Esophagus muscularis mucosa (tissue), 4 donors: ENCODE results near the gene GATA1. TPM values are rescaled to one million over a fixed set of nuclear protein-coding genes. Genes with fewer than 3 reads are reported as not detected.

ENCODE experiments used
- DNase-seq: peaks from one replicate; pipeline ENCODE4 v3.0.0-alpha.2; 2017; ENCODE audit errors: extremely low spot score
- H3K27ac ChIP-seq, 4 donors: fragments of 200-600 bp; sonication (generic); replicated peaks in 1 of 4; 1 replicate in 3 of 4; 2 replicates in 1 of 4; pipeline ENCODE4 v1.5.1; 2016 to 2019; ENCODE audit warnings: mild to moderate bottlenecking in 1 of 4
- H3K27me3 ChIP-seq, 4 donors: fragments of 200-600 bp; sonication (generic); one replicate each; pipeline versions ENCODE4 v1.5.1 to v1.6.0; 2016 to 2019
- H3K36me3 ChIP-seq, 4 donors: fragments of 200-600 bp; sonication (generic); one replicate each; pipeline ENCODE4 v1.5.1; 2016 to 2019
- H3K4me1 ChIP-seq, 4 donors: fragments of 200-600 bp; sonication (generic); one replicate each; pipeline ENCODE4 v1.5.1; 2016 to 2019
- H3K4me3 ChIP-seq, 4 donors: fragments of 200-600 bp; sonication (generic); 1 replicate in 2 of 4; 2 replicates in 2 of 4; pipeline ENCODE4 v1.5.1; 2016 to 2019; ENCODE audit warnings: mild to moderate bottlenecking in 4 of 4, moderate library complexity in 1 of 4
- H3K9me3 ChIP-seq, 4 donors: fragments of 200-600 bp; sonication (generic); 1 replicate in 3 of 4; 2 replicates in 1 of 4; pipeline ENCODE4 v1.5.1; 2016 to 2019
- CTCF ChIP-seq, 3 experiments: fragments of 200-600 bp in 2 of 3; fragments of 450-650 bp in 1 of 3; sonication (generic) in 2 of 3; IDR thresholded peaks; one replicate each; pipeline ENCODE4 v1.5.1; 2017 to 2019; ENCODE audit warnings: antibody characterized with exemption in 3 of 3, mild to moderate bottlenecking in 2 of 3, moderate library complexity in 1 of 3
- EP300 ChIP-seq: sonication (generic); formaldehyde crosslinking; IDR thresholded peaks from one replicate; pipeline ENCODE4 v1.6.1; 2017; ENCODE audit warnings: antibody characterized with exemption
- POLR2A ChIP-seq: fragments of 450-650 bp; IDR thresholded peaks from one replicate; pipeline ENCODE4 v1.6.1; 2017; ENCODE audit warnings: antibody characterized with exemption, moderate library complexity, mild to moderate bottlenecking, low read depth
- POLR2AphosphoS5 ChIP-seq, 2 donors: sonication (generic); formaldehyde crosslinking; IDR thresholded peaks; one replicate each; pipeline ENCODE4 v1.6.1; 2017; ENCODE audit warnings: antibody characterized with exemption in 2 of 2
- WGBS: methylation state at CpG from one replicate; pipeline ENCODE4 v1.1.5; 2018; 5-methylcytosine and 5-hydroxymethylcytosine counted together
- intact Hi-C: fragments of 100-400 bp; cut with DNase I; formaldehyde crosslinking; loops from one replicate; pipeline ENCODE4 v1.15.1; 2023
- total RNA-seq, 4 donors: library from RNA; depleted of rRNA; stranded (reverse); fragments of >200 nt; gene quantifications; one replicate each; pipeline versions ENCODE4 v1.1.0 to v1.2.1, GENCODE V29; 2016

GATA1 gene
- total RNA-seq, 4 donors from 2014 or later = 0.50 TPM; not detected in 3

GRCh38 chrX:48782216-48782615 lies 4.2 kb upstream of the GATA1 start:
- Histone ChIP-seq H3K36me3 (no peaks in the 10 kb centered on the region), H3K4me1 (no peaks in the 10 kb centered on the region), H3K27ac (no peak overlapping the region), H3K9me3 (no peaks in the 10 kb centered on the region), H3K27me3 (peaks cover 0 to 9% (median 0%) of the 10 kb centered on the region in 4 donors), H3K4me3 (no peak overlapping the region)
- TF ChIP-seq POLR2A (no peak), EP300 (no peak), POLR2AphosphoS5 (IDR thresholded peaks at IDR 0.05) (no peak), CTCF (IDR thresholded peaks at IDR 0.05) (no peak)
- DNase-seq = no peak
- intact Hi-C loops = no loop called here
- WGBS = 63% methylated on average over 2 of the region's 2 CpGs

- 89% methylated on average over 8 of the region's 13 CpGs for WGBS
- H3K4me1 ChIP-seq = no peaks in the 10 kb centered on the region
- intact Hi-C loops = no loop called here
- no peak overlapping the region for H3K27ac ChIP-seq
- H3K9me3 ChIP-seq = no peaks in the 10 kb centered on the region
- H3K4me3 ChIP-seq = no peak overlapping the region
- H3K27me3 ChIP-seq = peaks cover 0 to 15% (median 0%) of the 10 kb centered on the region in 4 donors
- TF ChIP-seq CTCF (IDR thresholded peaks at IDR 0.05) (no peak), EP300 (no peak), POLR2A (no peak), POLR2AphosphoS5 (IDR thresholded peaks at IDR 0.05) (no peak)
- DNase-seq = no peak
- H3K36me3 ChIP-seq = no peaks in the 10 kb centered on the region
Measured at GRCh38 chrX:48782795-48783194, 3.6 kb upstream of the GATA1 start.

GRCh38 chrX:48784726-48785125 lies 1.7 kb upstream of the GATA1 start:
- H3K27me3 ChIP-seq = peaks cover 0 to 16% (median 0%) of the 10 kb centered on the region in 4 donors
- H3K4me3 ChIP-seq = no peak overlapping the region
- no peaks in the 10 kb centered on the region for H3K36me3 ChIP-seq
- intact Hi-C loops = no loop called here
- H3K9me3 ChIP-seq = no peaks in the 10 kb centered on the region
- TF ChIP-seq CTCF (IDR thresholded peaks at IDR 0.05) (no peak), EP300 (no peak)
- WGBS = 73% methylated on average over 3 of the region's 3 CpGs
- H3K27ac ChIP-seq = no peak overlapping the region
- DNase-seq = no peak
- no peaks in the 10 kb centered on the region for H3K4me1 ChIP-seq

GRCh38 chrX:48785186-48785539 lies 1.2 kb upstream of the GATA1 start:
- no peaks in the 10 kb centered on the region for H3K4me1 ChIP-seq
- intact Hi-C loops = no loop called here
- no peak for DNase-seq
- no peak overlapping the region for H3K27ac ChIP-seq
- WGBS = 88% methylated on average over 1 of the region's 1 CpG
- no peak for TF ChIP-seq POLR2A
- no peak for TF ChIP-seq EP300
- TF ChIP-seq POLR2AphosphoS5 (IDR thresholded peaks at IDR 0.05) = no peak
- no peak for TF ChIP-seq CTCF (IDR thresholded peaks at IDR 0.05)
- H3K36me3 ChIP-seq = no peaks in the 10 kb centered on the region
- no peaks in the 10 kb centered on the region for H3K9me3 ChIP-seq
- H3K27me3 ChIP-seq = peaks cover 0 to 16% (median 0%) of the 10 kb centered on the region in 4 donors
- no peak overlapping the region for H3K4me3 ChIP-seq

GRCh38 chrX:48785540-48786214 lies 713 bp upstream of the GATA1 start:
- intact Hi-C loops = no loop called here
- Histone ChIP-seq H3K27ac (no peak overlapping the region), H3K27me3 (peaks cover 0 to 16% (median 0%) of the 10 kb centered on the region in 4 donors), H3K4me3 (no peak overlapping the region), H3K36me3 (no peaks in the 10 kb centered on the region), H3K9me3 (no peaks in the 10 kb centered on the region), H3K4me1 (no peaks in the 10 kb centered on the region)
- WGBS = 73% methylated on average over 12 of the region's 16 CpGs
- TF ChIP-seq POLR2A = no peak
- TF ChIP-seq POLR2AphosphoS5 (IDR thresholded peaks at IDR 0.05) = no peak
- no peak for TF ChIP-seq CTCF (IDR thresholded peaks at IDR 0.05)
- TF ChIP-seq EP300 = no peak
- DNase-seq = no peak
